Measurements from ENCODE around the gene HP. TPM values are rescaled to one million over a fixed set of nuclear protein-coding genes. Genes with fewer than 3 reads are reported as not detected.

Gene HP
- total RNA-seq, 6 experiments from 2014 or later: 42,048 to 58,242 (median 47,923) TPM

DNA sequence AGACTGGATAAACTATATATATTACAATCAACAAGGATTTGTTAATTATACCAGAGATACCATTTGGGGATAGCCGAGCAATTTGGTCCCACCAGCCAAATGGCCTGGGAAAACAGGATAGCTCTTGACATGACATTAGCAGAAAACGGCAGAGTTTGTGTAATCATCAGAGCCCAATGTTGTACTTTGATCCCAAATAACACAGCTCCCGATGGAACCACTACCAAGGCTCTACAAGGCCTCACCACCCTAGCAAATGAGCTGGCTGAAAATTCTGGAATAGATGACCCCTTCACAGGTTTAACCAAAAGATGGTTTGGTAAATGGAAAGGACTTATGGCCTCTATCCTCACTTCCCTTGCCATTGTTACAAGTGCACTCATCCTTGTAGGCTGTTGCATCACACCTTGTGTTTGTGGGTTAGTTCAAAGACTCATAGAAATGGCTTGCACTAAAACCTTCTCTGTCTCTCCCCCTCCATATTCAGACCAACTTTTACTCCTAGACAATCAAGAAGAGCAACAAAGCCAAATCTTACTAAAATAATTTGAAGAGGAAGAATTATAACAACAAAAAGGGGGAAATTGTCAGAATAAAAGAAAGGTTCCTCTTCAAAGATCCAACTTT lies 29.6 kb downstream of the HP start:
- WGBS (ENCODE audit: insufficient coverage, low coverage, low lambda C conversion rate, missing lambda C conversion rate): 37% methylated on average over 3 of the region's 3 CpGs
- ATAC-seq: peak; percentile 72 to 94 (median 89)
- DNase-seq: no peak
- Histone ChIP-seq H3K4me3 (no peak overlapping the region), H3K4me1 (peaks cover 0 to 11% (median 5%) of the 10 kb centered on the region in 4 donors), H3K27ac (peak overlapping the region in 1 of 3 donors; percentile 27), H3K27me3 (no peaks in the 10 kb centered on the region), H3K9me3 (no peaks in the 10 kb centered on the region), H3K36me3 (peaks cover 7 to 28% (median 17%) of the 10 kb centered on the region in 4 donors)
- intact Hi-C loops (cut with DNase I): no loop called here
- TF ChIP-seq POLR2A (IDR thresholded peaks at IDR 0.05): no peak
- TF ChIP-seq, protein P1, sequence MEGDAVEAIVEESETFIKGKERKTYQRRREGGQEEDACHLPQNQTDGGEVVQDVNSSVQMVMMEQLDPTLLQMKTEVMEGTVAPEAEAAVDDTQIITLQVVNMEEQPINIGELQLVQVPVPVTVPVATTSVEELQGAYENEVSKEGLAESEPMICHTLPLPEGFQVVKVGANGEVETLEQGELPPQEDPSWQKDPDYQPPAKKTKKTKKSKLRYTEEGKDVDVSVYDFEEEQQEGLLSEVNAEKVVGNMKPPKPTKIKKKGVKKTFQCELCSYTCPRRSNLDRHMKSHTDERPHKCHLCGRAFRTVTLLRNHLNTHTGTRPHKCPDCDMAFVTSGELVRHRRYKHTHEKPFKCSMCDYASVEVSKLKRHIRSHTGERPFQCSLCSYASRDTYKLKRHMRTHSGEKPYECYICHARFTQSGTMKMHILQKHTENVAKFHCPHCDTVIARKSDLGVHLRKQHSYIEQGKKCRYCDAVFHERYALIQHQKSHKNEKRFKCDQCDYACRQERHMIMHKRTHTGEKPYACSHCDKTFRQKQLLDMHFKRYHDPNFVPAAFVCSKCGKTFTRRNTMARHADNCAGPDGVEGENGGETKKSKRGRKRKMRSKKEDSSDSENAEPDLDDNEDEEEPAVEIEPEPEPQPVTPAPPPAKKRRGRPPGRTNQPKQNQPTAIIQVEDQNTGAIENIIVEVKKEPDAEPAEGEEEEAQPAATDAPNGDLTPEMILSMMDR (IDR thresholded peaks at IDR 0.05): no peak

DNA sequence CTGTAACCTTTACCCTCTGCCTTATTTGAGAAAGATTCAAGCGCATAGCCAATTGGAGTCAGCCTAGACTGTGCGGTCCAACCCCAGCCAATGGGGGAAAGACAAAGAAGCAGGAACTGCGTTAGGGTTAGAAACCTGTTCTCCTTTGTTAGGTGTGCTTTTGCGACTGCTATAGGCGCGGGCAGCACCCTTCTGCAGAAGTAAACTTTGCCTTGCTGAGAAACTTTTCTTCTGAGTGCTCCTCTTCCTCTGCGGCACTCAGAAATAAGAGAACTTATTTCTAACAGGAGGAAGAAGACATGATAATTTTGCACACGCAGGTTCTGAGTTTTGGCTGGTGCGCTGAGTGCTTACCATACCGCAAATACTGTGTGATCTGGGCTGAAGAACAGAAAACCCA lies 30.1 kb downstream of the HP start:
- intact Hi-C loops (cut with DNase I): no loop called here
- H3K27ac ChIP-seq: peak overlapping the region in 1 of 3 donors; percentile 10
- no peaks in the 10 kb centered on the region for H3K9me3 ChIP-seq
- ATAC-seq (no peak), DNase-seq (no peak)
- H3K27me3 ChIP-seq: no peaks in the 10 kb centered on the region
- WGBS (ENCODE audit: insufficient coverage, low coverage, low lambda C conversion rate, missing lambda C conversion rate): 100% methylated on average over 9 of the region's 10 CpGs
- peaks cover 0 to 11% (median 5%) of the 10 kb centered on the region in 4 donors for H3K4me1 ChIP-seq
- H3K4me3 ChIP-seq: no peak overlapping the region
- TF ChIP-seq, protein P1 (IDR thresholded peaks at IDR 0.05): no peak
- TF ChIP-seq POLR2A (IDR thresholded peaks at IDR 0.05): no peak
- H3K36me3 ChIP-seq: peaks cover 7 to 34% (median 19%) of the 10 kb centered on the region in 4 donors

DNA sequence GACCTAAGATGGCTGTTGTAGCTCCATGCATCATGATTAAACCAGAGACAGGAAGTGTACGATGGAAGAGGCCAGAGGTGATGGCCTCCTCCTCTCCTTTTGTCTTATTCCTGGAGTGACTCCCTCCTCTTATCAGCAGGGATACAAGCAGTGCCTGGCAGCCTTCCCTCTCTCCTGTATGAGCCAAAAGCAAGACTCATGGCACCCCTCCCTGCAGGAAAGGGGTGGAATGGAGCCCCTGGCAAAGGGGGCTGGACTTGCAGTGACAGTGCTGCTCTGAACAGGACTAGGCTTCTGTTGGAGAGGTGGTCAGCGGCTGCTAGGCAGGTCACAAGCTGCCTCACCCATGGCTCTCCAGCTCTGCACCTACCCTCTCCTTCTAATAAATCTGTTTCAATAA lies 30.7 kb downstream of the HP start:
- Histone ChIP-seq H3K36me3 (peaks cover 7 to 39% (median 21%) of the 10 kb centered on the region in 4 donors), H3K27me3 (no peaks in the 10 kb centered on the region), H3K9me3 (no peaks in the 10 kb centered on the region), H3K4me3 (no peak overlapping the region), H3K27ac (no peak overlapping the region), H3K4me1 (peaks cover 0 to 11% (median 5%) of the 10 kb centered on the region in 4 donors)
- WGBS (ENCODE audit: insufficient coverage, low coverage, low lambda C conversion rate, missing lambda C conversion rate): 83% methylated on average over 2 of the region's 2 CpGs
- no peak for TF ChIP-seq POLR2A (IDR thresholded peaks at IDR 0.05)
- TF ChIP-seq, protein P1 (IDR thresholded peaks at IDR 0.05): no peak
- ATAC-seq: no peak
- intact Hi-C loops (cut with DNase I): no loop called here
- no peak for DNase-seq

DNA sequence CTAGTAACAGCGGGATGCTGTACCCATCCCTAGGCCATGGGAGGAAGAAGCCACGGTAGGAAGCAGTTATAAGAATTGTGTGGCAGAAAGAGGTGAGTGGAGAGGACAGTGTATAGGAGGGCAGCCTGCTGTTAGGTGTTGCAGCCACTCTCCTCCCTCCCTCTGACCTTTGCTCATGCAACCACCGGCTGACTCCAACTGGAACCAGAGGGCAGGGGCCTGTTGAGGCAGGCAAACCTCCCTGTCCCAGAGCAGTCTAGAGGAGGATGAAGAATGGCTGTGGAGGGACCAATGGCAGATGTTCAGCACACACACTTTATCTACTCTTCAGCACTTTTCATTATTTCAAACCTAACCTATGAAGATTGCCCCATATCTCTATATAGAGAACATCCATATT lies 36.9 kb downstream of the HP start:
- WGBS (ENCODE audit: insufficient coverage, low coverage, low lambda C conversion rate, missing lambda C conversion rate): 46% methylated on average over 2 of the region's 3 CpGs
- intact Hi-C loops (cut with DNase I): no loop called here
- no peaks in the 10 kb centered on the region for H3K27me3 ChIP-seq
- DNase-seq (peak in 2 of 3 donors; percentile 67 to 72), ATAC-seq (peak; percentile 22 to 61 (median 46))
- H3K4me1 ChIP-seq: peaks cover 0 to 36% (median 15%) of the 10 kb centered on the region in 4 donors
- H3K4me3 ChIP-seq: peak overlapping the region in 2 of 3 donors; percentile 12 to 15
- TF ChIP-seq, protein P1 (IDR thresholded peaks at IDR 0.05): no peak
- no peak for TF ChIP-seq POLR2A (IDR thresholded peaks at IDR 0.05)
- H3K27ac ChIP-seq: peak overlapping the region in 1 of 3 donors; percentile 33
- peaks cover under 1 to 42% (median 22%) of the 10 kb centered on the region in 4 donors for H3K36me3 ChIP-seq
- no peaks in the 10 kb centered on the region for H3K9me3 ChIP-seq

Data from right lobe of liver (tissue), 6 donors.